ENCODE data around the gene VIT.

Gene VIT

GRCh38 chr2:36698993-36699392 is 2.5 kb downstream of the VIT start:
- H3K4me3 ChIP-seq (ENCODE audit: low read length, poor library complexity, severe bottlenecking), result no peak overlapping the region
- TF ChIP-seq EZH2phosphoT487 (IDR thresholded peaks at IDR 0.05; ENCODE audit: borderline replicate concordance) (no peak), CTCF (conservative IDR thresholded peaks at IDR 0.05; ENCODE audit: low read length) (no peak)
- H2AFZ ChIP-seq (ENCODE audit: low read length), result no peak overlapping the region
- no peaks in the 10 kb centered on the region for H3K36me3 ChIP-seq (ENCODE audit: insufficient read depth, low read length)
- no peaks in the 10 kb centered on the region for H3K9me3 ChIP-seq (ENCODE audit: insufficient read depth, low read depth, low read length)
- H3K4me1 ChIP-seq (ENCODE audit: insufficient read depth, low read length, poor library complexity, severe bottlenecking), result no peaks in the 10 kb centered on the region
- H3K9me2 ChIP-seq (replicated peaks; ENCODE audit: low read depth, low read length), result no peaks in the 10 kb centered on the region
- no peaks in the 10 kb centered on the region for H3K27me3 ChIP-seq (ENCODE audit: insufficient read depth, low read length, poor library complexity, severe bottlenecking)
- no peaks in the 10 kb centered on the region for H4K20me1 ChIP-seq (ENCODE audit: insufficient read depth, low read length, poor library complexity, severe bottlenecking)
- no peaks in the 10 kb centered on the region for H3K79me2 ChIP-seq (ENCODE audit: insufficient read depth, low read length)
- no peak overlapping the region for H3K4me2 ChIP-seq (ENCODE audit: low read depth, low read length, poor library complexity, severe bottlenecking)
- H3F3A ChIP-seq (ENCODE audit: low read depth), result no peaks in the 10 kb centered on the region
- H3K9ac ChIP-seq (ENCODE audit: low read depth, low read length, poor library complexity, severe bottlenecking), result no peak overlapping the region

GRCh38 chr2:36700311-36700710 is 3.8 kb downstream of the VIT start:
- Histone ChIP-seq H3K4me3 (ENCODE audit: low read length, poor library complexity, severe bottlenecking) (no peak overlapping the region), H3K79me2 (ENCODE audit: insufficient read depth, low read length) (no peaks in the 10 kb centered on the region)
- TF ChIP-seq EZH2phosphoT487 (IDR thresholded peaks at IDR 0.05; ENCODE audit: borderline replicate concordance), result no peak
- TF ChIP-seq CTCF (conservative IDR thresholded peaks at IDR 0.05; ENCODE audit: low read length), result no peak

GRCh38 chr2:36701391-36701795 is 4.9 kb downstream of the VIT start:
- TF ChIP-seq CTCF (conservative IDR thresholded peaks at IDR 0.05; ENCODE audit: low read length) (no peak), EZH2phosphoT487 (IDR thresholded peaks at IDR 0.05; ENCODE audit: borderline replicate concordance) (no peak)
- Histone ChIP-seq H3F3A (ENCODE audit: low read depth) (no peaks in the 10 kb centered on the region), H3K4me3 (ENCODE audit: low read length, poor library complexity, severe bottlenecking) (no peak overlapping the region), H3K4me2 (ENCODE audit: low read depth, low read length, poor library complexity, severe bottlenecking) (no peak overlapping the region), H3K36me3 (ENCODE audit: insufficient read depth, low read length) (no peaks in the 10 kb centered on the region), H4K20me1 (ENCODE audit: insufficient read depth, low read length, poor library complexity, severe bottlenecking) (no peaks in the 10 kb centered on the region), H3K9me3 (ENCODE audit: insufficient read depth, low read depth, low read length) (no peaks in the 10 kb centered on the region), H3K9me2 (replicated peaks; ENCODE audit: low read depth, low read length) (no peaks in the 10 kb centered on the region), H3K79me2 (ENCODE audit: insufficient read depth, low read length) (no peaks in the 10 kb centered on the region), H3K9ac (ENCODE audit: low read depth, low read length, poor library complexity, severe bottlenecking) (no peak overlapping the region), H2AFZ (ENCODE audit: low read length) (no peak overlapping the region), H3K27me3 (ENCODE audit: insufficient read depth, low read length, poor library complexity, severe bottlenecking) (no peaks in the 10 kb centered on the region), H3K4me1 (ENCODE audit: insufficient read depth, low read length, poor library complexity, severe bottlenecking) (no peaks in the 10 kb centered on the region)

More at GRCh38 chr2:36700311-36700710, 3.8 kb downstream of the VIT start:
- no peak overlapping the region for H3K4me2 ChIP-seq (ENCODE audit: low read depth, low read length, poor library complexity, severe bottlenecking)
- no peak overlapping the region for H3K9ac ChIP-seq (ENCODE audit: low read depth, low read length, poor library complexity, severe bottlenecking)
- H2AFZ ChIP-seq (ENCODE audit: low read length), result no peak overlapping the region
- H3K36me3 ChIP-seq (ENCODE audit: insufficient read depth, low read length), result no peaks in the 10 kb centered on the region
- H3K9me3 ChIP-seq (ENCODE audit: insufficient read depth, low read depth, low read length), result no peaks in the 10 kb centered on the region
- H4K20me1 ChIP-seq (ENCODE audit: insufficient read depth, low read length, poor library complexity, severe bottlenecking), result no peaks in the 10 kb centered on the region
- no peaks in the 10 kb centered on the region for H3K9me2 ChIP-seq (replicated peaks; ENCODE audit: low read depth, low read length)
- no peaks in the 10 kb centered on the region for H3K27me3 ChIP-seq (ENCODE audit: insufficient read depth, low read length, poor library complexity, severe bottlenecking)
- H3F3A ChIP-seq (ENCODE audit: low read depth), result no peaks in the 10 kb centered on the region
- no peaks in the 10 kb centered on the region for H3K4me1 ChIP-seq (ENCODE audit: insufficient read depth, low read length, poor library complexity, severe bottlenecking)

Data from Loucy (cell line).